Body of pancreas (tissue), 4 donors: ENCODE measurements around the gene GABRA5.

ENCODE experiments used
- CTCF ChIP-seq, 7 experiments: fragments of 450-650 bp in 4 of 7; fragments of 200-600 bp in 3 of 7; sonication (generic) in 3 of 7; IDR thresholded peaks; one replicate each; pipeline ENCODE4 v1.5.1; 2016 to 2019; ENCODE audit warnings: antibody characterized with exemption in 7 of 7
- POLR2A ChIP-seq, 3 donors: fragments of 450-650 bp; IDR thresholded peaks; one replicate each; pipeline ENCODE4 v1.6.1; 2016; ENCODE audit warnings: antibody characterized with exemption in 3 of 3, mild to moderate bottlenecking in 2 of 3

GRCh38 chr15:26891448-26892181 lies 24.8 kb downstream of the GABRA5 start:
- TF ChIP-seq CTCF (IDR thresholded peaks at IDR 0.05): peak; percentile 43 to 57 (median 53)
- no peak for TF ChIP-seq POLR2A (IDR thresholded peaks at IDR 0.05)
